ENCODE measurements around the gene SLC35B1. TPM values are rescaled to one million over a fixed set of nuclear protein-coding genes. Genes with fewer than 3 reads are reported as not detected.

The SLC35B1 gene
- total RNA-seq, 1 donor from 2014 or later = 79.5 TPM

GRCh38 chr17:49659661-49660382, 47.9 kb downstream of the SLC35B1 start:
- peaks cover 25% of the 10 kb centered on the region for H3K36me3 Mint-ChIP-seq (ENCODE audit: low read depth)
- H3K4me3 Mint-ChIP-seq = no peak overlapping the region
- intact Hi-C loops (cut with micrococcal nuclease) = no loop called here
- no peaks in the 10 kb centered on the region for H3K9me3 Mint-ChIP-seq
- H3K27me3 Mint-ChIP-seq = no peaks in the 10 kb centered on the region
- H3K27ac Mint-ChIP-seq = no peak overlapping the region
- peaks cover 23% of the 10 kb centered on the region for H3K4me1 Mint-ChIP-seq
- DNase-seq = no peak

DNA sequence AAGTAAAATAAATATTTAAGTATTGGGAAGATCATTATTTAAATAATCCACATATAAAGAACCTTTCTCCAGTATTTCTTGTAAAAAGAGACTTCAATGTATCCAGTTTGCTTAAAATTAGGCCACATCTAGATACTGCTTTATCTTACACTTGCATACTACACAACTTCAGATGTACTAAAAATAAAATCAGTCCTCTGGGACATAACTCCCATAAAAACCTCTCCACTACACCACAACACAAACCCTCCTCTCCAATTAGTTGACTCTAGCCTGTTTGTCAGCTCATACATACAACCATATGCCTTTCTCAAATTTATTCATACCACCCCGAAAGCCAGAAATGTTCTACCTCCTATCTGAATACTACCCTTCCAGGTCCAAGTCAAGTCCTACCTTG, 51.5 kb downstream of the SLC35B1 start:
- Mint-ChIP-seq H3K36me3 (ENCODE audit: low read depth) (peaks cover 21% of the 10 kb centered on the region), H3K27ac (no peak overlapping the region), H3K27me3 (no peaks in the 10 kb centered on the region), H3K9me3 (no peaks in the 10 kb centered on the region), H3K4me1 (peaks cover 20% of the 10 kb centered on the region), H3K4me3 (no peak overlapping the region)
- intact Hi-C loops (cut with micrococcal nuclease) = no loop called here
- DNase-seq = no peak

Other genes with a start within 250 kb of the SLC35B1 start
- 0.33 TPM in 1 of 2 replicates, not detected in the other for gene NGFR, start 212.7 kb downstream of the SLC35B1 start, total RNA-seq
- not detected in 2 replicates for gene NXPH3, start 132.1 kb downstream of the SLC35B1 start, total RNA-seq
- gene SPOP, start 29.9 kb downstream of the SLC35B1 start, total RNA-seq = 56.0 and 61.4 TPM in 2 replicates
- 10.9 and 11.1 TPM in 2 replicates for gene FAM117A, start 56.2 kb upstream of the SLC35B1 start, total RNA-seq
- gene KAT7, start 80.7 kb upstream of the SLC35B1 start, total RNA-seq = 67.2 and 75.2 TPM in 2 replicates
- not detected in 2 replicates for gene TAC4, start 140.1 kb upstream of the SLC35B1 start, total RNA-seq

Data from activated CD4-positive, alpha-beta T cell treated with anti-CD3 and anti-CD28 coated beads, Interleukin-2, amount 10 ng/mL, durations not matched to agents 24 days and 14 days (primary cell).